HepG2 (cell line): ENCODE data around the gene ATP8A2. TPM values are rescaled to one million over a fixed set of nuclear protein-coding genes. Genes with fewer than 3 reads are reported as not detected.

Experiments
- ATAC-seq: fragments of 200-7000 bp; cut with Tn5 transposase; 3 replicates; pipeline ENCODE4 v1.9.1; 2020; ENCODE audit warnings: mild to moderate bottlenecking, moderate library complexity
- BruUV-seq: library from RNA; stranded (reverse); fragments of 400-500 nt; replicated peaks from 2 replicates; lab custom pipeline; 2021; lab: Mats Ljungman, UMichigan
- CTCF ChIA-PET: fragments of 300-600 bp; formaldehyde crosslinking; extraction: SDS; loops from one replicate; lab custom pipeline; 2021; ENCODE audit warnings: low total read pairs, inconsistent platforms, low intra/inter-chr PET ratio; lab: Yijun Ruan, JAX
- POLR2A ChIA-PET: fragments of 350-600 bp; sonication (Branson Sonifier 250); formaldehyde crosslinking; loops from one replicate; lab custom pipeline; 2020; ENCODE audit warnings: antibody characterized with exemption, inconsistent platforms; lab: Yijun Ruan, JAX
- DNase-seq: peaks from one replicate; pipeline ENCODE4 v3.0.0-alpha.2; 2015; ENCODE audit warnings: low spot score
- FAIRE-seq: peaks from 3 replicates; lab custom pipeline; 2011; peaks lifted over from hg19 to GRCh38; lab: Jason Lieb, UNC
- H2AFZ ChIP-seq: one replicate; pipeline ENCODE4 v1.6.1; 2011; ENCODE audit warnings: low read length, inconsistent platforms
- H3K27ac ChIP-seq: fragments of 300-600 bp; 3 replicates; pipeline ENCODE4 v1.8.0; 2011; ENCODE audit warnings: mixed run types, mild to moderate bottlenecking, mixed read lengths, low read length, inconsistent platforms; ENCODE audit not compliant: insufficient read depth; ENCODE audit errors: extremely low read length
- H3K27me3 ChIP-seq, 2 experiments: fragments of 200-600 bp in 1 of 2; 2 replicates in 1 of 2; 3 replicates in 1 of 2; pipeline versions ENCODE4 v1.6.0 to v1.8.0; 2011; ENCODE audit warnings: low read length in 2 of 2, mild to moderate bottlenecking in 2 of 2, moderate library complexity in 2 of 2, inconsistent platforms in 1 of 2; ENCODE audit not compliant: insufficient read depth in 2 of 2, control insufficient read depth in 1 of 2
- H3K36me3 ChIP-seq, 2 experiments: fragments of 200-600 bp in 1 of 2; replicated peaks in 1 of 2; 2 replicates in 1 of 2; 3 replicates in 1 of 2; pipeline versions ENCODE4 v1.5.1 to v1.8.0; 2011; ENCODE audit warnings: low read length in 2 of 2, inconsistent platforms in 1 of 2; ENCODE audit not compliant: insufficient read depth in 2 of 2, control insufficient read depth in 1 of 2
- H3K4me1 ChIP-seq: 2 replicates; pipeline ENCODE4 v1.5.1; 2012; ENCODE audit warnings: low read length, inconsistent platforms; ENCODE audit not compliant: insufficient read depth
- H3K4me2 ChIP-seq: 2 replicates; pipeline ENCODE4 v1.6.0; 2011; ENCODE audit warnings: low read depth, low read length, inconsistent platforms
- H3K4me3 ChIP-seq, 3 experiments: fragments of 200-600 bp in 1 of 3; sonication (generic), shearing (Covaris generic) in 1 of 3; replicated peaks in 1 of 3; 2 replicates each; pipeline ENCODE4 v1.5.1; 2011 to 2016; ENCODE audit warnings: low read length in 3 of 3, inconsistent platforms in 2 of 3, low read depth in 2 of 3, mild to moderate bottlenecking in 2 of 3, control low read depth in 1 of 3, mixed read lengths in 1 of 3; ENCODE audit not compliant: insufficient read depth in 1 of 3
- H3K79me2 ChIP-seq: one replicate; pipeline ENCODE4 v1.6.1; 2011; ENCODE audit warnings: low read length, inconsistent platforms; ENCODE audit not compliant: insufficient read depth
- H3K9ac ChIP-seq: 2 replicates; pipeline ENCODE4 v1.6.0; 2011; ENCODE audit warnings: mild to moderate bottlenecking, low read depth, low read length, inconsistent platforms; ENCODE audit not compliant: insufficient read depth
- H3K9me3 ChIP-seq: 2 replicates; pipeline ENCODE4 v1.5.1; 2012; ENCODE audit warnings: mild to moderate bottlenecking, low read length
- H4K20me1 ChIP-seq: 2 replicates; pipeline ENCODE4 v1.6.0; 2011; ENCODE audit warnings: inconsistent platforms, mild to moderate bottlenecking, low read length, moderate library complexity; ENCODE audit not compliant: insufficient read depth
- CC2D1A ChIP-seq: sonication (generic); formaldehyde crosslinking; IDR thresholded peaks from 2 replicates; pipeline ENCODE4 v1.8.1; 2023; ENCODE audit warnings: mild to moderate bottlenecking, missing genetic modification reagents
- FIP1L1 ChIP-seq: fragments of 200-400 bp; formaldehyde crosslinking; IDR thresholded peaks from 2 replicates; pipeline ENCODE4 v1.6.1; 2018; ENCODE audit warnings: low read depth, mild to moderate bottlenecking, low read length, moderate library complexity, borderline replicate concordance; ENCODE audit not compliant: insufficient read depth
- FOXK1 ChIP-seq: sonication (generic); formaldehyde crosslinking; IDR thresholded peaks from 2 replicates; pipeline ENCODE4 v1.4.0; 2020; ENCODE audit warnings: low read depth, missing genetic modification reagents, borderline replicate concordance
- HIC2 ChIP-seq: sonication (generic); formaldehyde crosslinking; IDR thresholded peaks from 2 replicates; pipeline ENCODE4 v1.9.0; 2022; ENCODE audit warnings: low read depth, missing genetic modification reagents
- KDM2A ChIP-seq: sonication (generic); formaldehyde crosslinking; IDR thresholded peaks from 2 replicates; pipeline ENCODE4 v1.4.0; 2020; ENCODE audit warnings: low read depth, missing genetic modification reagents, borderline replicate concordance
- TCF12 ChIP-seq, 2 experiments: fragments of 450-650 bp in 1 of 2; sonication (generic) in 1 of 2; formaldehyde crosslinking in 1 of 2; IDR thresholded peaks; 2 replicates each; pipeline versions ENCODE4 v1.6.1 to v1.8.0; 2017 to 2022; ENCODE audit warnings: antibody characterized with exemption in 1 of 2, mild to moderate bottlenecking in 1 of 2, missing genetic modification reagents in 1 of 2, moderate library complexity in 1 of 2
- ZBTB40 ChIP-seq, 2 experiments: fragments of 450-650 bp in 1 of 2; sonication (generic) in 1 of 2; formaldehyde crosslinking in 1 of 2; IDR thresholded peaks; 2 replicates each; pipeline versions ENCODE4 v1.6.1 to v1.8.0; 2016 to 2022; ENCODE audit warnings: antibody characterized with exemption in 1 of 2, mild to moderate bottlenecking in 1 of 2, missing genetic modification reagents in 1 of 2
- ZNF335 ChIP-seq: sonication (generic); formaldehyde crosslinking; IDR thresholded peaks from 2 replicates; pipeline ENCODE4 v1.4.0; 2020; ENCODE audit warnings: missing genetic modification reagents
- ZUFSP ChIP-seq: sonication (generic); formaldehyde crosslinking; IDR thresholded peaks from 2 replicates; pipeline ENCODE4 v1.9.0; 2021; ENCODE audit warnings: missing genetic modification reagents, mild to moderate bottlenecking, borderline replicate concordance
- WGBS: methylation state at CpG from one replicate; pipeline ENCODE4 v1.1.6; 2017; ENCODE audit warnings: low lambda C conversion rate; 5-methylcytosine and 5-hydroxymethylcytosine counted together
- in situ Hi-C: cut with HindIII; loops from 2 replicates; pipeline ENCODE4 v1.10.0; 2017; ENCODE audit warnings: low pct_unique_long_range_greater_than_20kb; ENCODE audit not compliant: extremely low pct_ligation_motif_present
- intact Hi-C: fragments of 100-400 bp; cut with micrococcal nuclease; formaldehyde crosslinking; loops from one replicate; pipeline ENCODE4 v1.10.0; 2022; ENCODE audit not compliant: unreplicated experiment
- polyA plus RNA-seq, 8 experiments: library from polyadenylated mRNA; depleted of rRNA in 3 of 8; stranded (reverse) in 7 of 8; unstranded in 1 of 8; fragments of >200 nt; fragmentation: Illumina TruSeq in 4 of 8; extraction: Trizol in 4 of 8; gene quantifications; 2 replicates each; pipeline versions ENCODE4 v1.2.1 to v1.2.3, GENCODE V29; 2011 to 2016; ENCODE audit warnings: low read depth in 4 of 8, missing spikeins in 1 of 8, mixed read lengths in 1 of 8; ENCODE audit not compliant: insufficient read depth in 1 of 8
- total RNA-seq, 5 experiments: library from RNA; depleted of rRNA; stranded (reverse); fragments of >200 nt; fragmentation: Illumina TruSeq; extraction: Trizol; gene quantifications; 2 replicates each; pipeline ENCODE4 v1.2.3, GENCODE V29; 2016; ENCODE audit warnings: low read depth in 1 of 5

Gene ATP8A2
- total and polyA plus RNA-seq, 2 of the 13 experiments (the other 11 are each of a cell fraction or from before 2014, with no cell fraction given) = 0.09 TPM; not detected in 1

GRCh38 chr13:25683056-25683455 lies 311.3 kb downstream of the ATP8A2 start:
- Histone ChIP-seq H4K20me1 (no peaks in the 10 kb centered on the region), H3K9me3 (no peaks in the 10 kb centered on the region), H2AFZ (no peak overlapping the region), H3K27ac (no peak overlapping the region), H3K27me3 (0 out of 5 replicates have a peak, but pooled peaks cover 0 to 3% of the 10 kb centered on the region in 2 experiments), H3K79me2 (no peaks in the 10 kb centered on the region), H3K4me3 (no peak overlapping the region), H3K4me2 (no peak overlapping the region), H3K9ac (no peak overlapping the region), H3K36me3 (no peaks in the 10 kb centered on the region), H3K4me1 (no peaks in the 10 kb centered on the region)
- no peak for DNase-seq
- no peak for TF ChIP-seq HIC2
- no peak for TF ChIP-seq FOXK1
- no peak for TF ChIP-seq KDM2A (CRISPR knock-in tag)
- no peak for TF ChIP-seq CC2D1A (CRISPR knock-in tag)
- TF ChIP-seq FIP1L1 = no peak
- TF ChIP-seq TCF12 (IDR thresholded peaks at IDR 0.05) = no peak
- no peak for TF ChIP-seq TCF12 (CRISPR knock-in tag; IDR thresholded peaks at IDR 0.05)
- no peak for TF ChIP-seq ZNF335 (CRISPR knock-in tag)
- TF ChIP-seq ZUFSP (CRISPR knock-in tag) = no peak
- no peak for TF ChIP-seq ZBTB40 (IDR thresholded peaks at IDR 0.05)
- TF ChIP-seq ZBTB40 (CRISPR knock-in tag; IDR thresholded peaks at IDR 0.05) = no peak
- in situ Hi-C loops = no loop called here
- no peak for FAIRE-seq
- no peak for ATAC-seq
- BruUV-seq = no TSS peak
- intact Hi-C loops = no loop called here
- ChIA-PET CTCF (no interaction called here), POLR2A (no interaction called here)
- WGBS = 14% methylated on average over 4 of the region's 4 CpGs
